ENCODE results near the gene GOLGA8K. TPM values are rescaled to one million over a fixed set of nuclear protein-coding genes. Genes with fewer than 3 reads are reported as not detected.
"Not testable (repeated sequence)": the region's sequence is repeated elsewhere in the genome, so short reads cannot be mapped to it uniquely, and the experiment has no call there.

The GOLGA8K gene
- total RNA-seq (2014; rRNA removed; shearing (Covaris generic); ENCODE audit: low replicate concordance), result 0.54 TPM in 1 of 2 replicates, not detected in the other

- DNase-seq (ENCODE audit: low read depth); in situ Hi-C loops (cut with HindIII; ENCODE audit: low pct_unique_long_range_greater_than_20kb, low sequenced_read_pairs): not testable (repeated sequence)
Observed at GRCh38 chr15:32403192-32403591, at the start of gene GOLGA8K. Gene GOLGA8K, minus strand, starts transcription at chr15:32403292. Its CDS starts 98 bp downstream, at chr15:32403194.

- DNase-seq (ENCODE audit: low read depth); in situ Hi-C loops (cut with HindIII; ENCODE audit: low pct_unique_long_range_greater_than_20kb, low sequenced_read_pairs): not testable (repeated sequence)
Observed at GRCh38 chr15:32440445-32440977, 37.4 kb upstream of the GOLGA8K start.

GRCh38 chr15:32434102-32434963 is 31.2 kb upstream of the GOLGA8K start:
- DNase-seq (ENCODE audit: low read depth); in situ Hi-C loops (cut with HindIII; ENCODE audit: low pct_unique_long_range_greater_than_20kb, low sequenced_read_pairs): not testable (repeated sequence)

- in situ Hi-C loops (cut with HindIII; ENCODE audit: low pct_unique_long_range_greater_than_20kb, low sequenced_read_pairs); DNase-seq (ENCODE audit: low read depth): not testable (repeated sequence)
Observed at GRCh38 chr15:32427635-32428034, 24.5 kb upstream of the GOLGA8K start.

GRCh38 chr15:32426511-32426910 is 23.4 kb upstream of the GOLGA8K start:
- in situ Hi-C loops (cut with HindIII; ENCODE audit: low pct_unique_long_range_greater_than_20kb, low sequenced_read_pairs); DNase-seq (ENCODE audit: low read depth): not testable (repeated sequence)

GRCh38 chr15:32407903-32408302 is 4.8 kb upstream of the GOLGA8K start:
- in situ Hi-C loops (cut with HindIII; ENCODE audit: low pct_unique_long_range_greater_than_20kb, low sequenced_read_pairs); DNase-seq (ENCODE audit: low read depth): not testable (repeated sequence)

- in situ Hi-C loops (cut with HindIII; ENCODE audit: low pct_unique_long_range_greater_than_20kb, low sequenced_read_pairs); DNase-seq (ENCODE audit: low read depth): not testable (repeated sequence)
Observed at GRCh38 chr15:32396522-32396921, 6.6 kb downstream of the GOLGA8K start.

GRCh38 chr15:32394745-32395144 is 8.3 kb downstream of the GOLGA8K start:
- DNase-seq (ENCODE audit: low read depth); in situ Hi-C loops (cut with HindIII; ENCODE audit: low pct_unique_long_range_greater_than_20kb, low sequenced_read_pairs): not testable (repeated sequence)

GRCh38 chr15:32388050-32388648 is 14.9 kb downstream of the GOLGA8K start:
- DNase-seq (ENCODE audit: low read depth); in situ Hi-C loops (cut with HindIII; ENCODE audit: low pct_unique_long_range_greater_than_20kb, low sequenced_read_pairs): not testable (repeated sequence)

GRCh38 chr15:32385823-32386495 is 17.1 kb downstream of the GOLGA8K start:
- DNase-seq (ENCODE audit: low read depth); in situ Hi-C loops (cut with HindIII; ENCODE audit: low pct_unique_long_range_greater_than_20kb, low sequenced_read_pairs): not testable (repeated sequence)

GRCh38 chr15:32374185-32374584 is 28.9 kb downstream of the GOLGA8K start:
- DNase-seq (ENCODE audit: low read depth); in situ Hi-C loops (cut with HindIII; ENCODE audit: low pct_unique_long_range_greater_than_20kb, low sequenced_read_pairs): not testable (repeated sequence)

GRCh38 chr15:32373707-32374106 is 29.4 kb downstream of the GOLGA8K start:
- in situ Hi-C loops (cut with HindIII; ENCODE audit: low pct_unique_long_range_greater_than_20kb, low sequenced_read_pairs); DNase-seq (ENCODE audit: low read depth): not testable (repeated sequence)

GRCh38 chr15:32372075-32372474 is 31.0 kb downstream of the GOLGA8K start:
- in situ Hi-C loops (cut with HindIII; ENCODE audit: low pct_unique_long_range_greater_than_20kb, low sequenced_read_pairs); DNase-seq (ENCODE audit: low read depth): not testable (repeated sequence)

- DNase-seq (ENCODE audit: low read depth); in situ Hi-C loops (cut with HindIII; ENCODE audit: low pct_unique_long_range_greater_than_20kb, low sequenced_read_pairs): not testable (repeated sequence)
Observed at GRCh38 chr15:32370526-32370925, 32.6 kb downstream of the GOLGA8K start.

GRCh38 chr15:32370064-32370463 is 33.0 kb downstream of the GOLGA8K start:
- DNase-seq (ENCODE audit: low read depth); in situ Hi-C loops (cut with HindIII; ENCODE audit: low pct_unique_long_range_greater_than_20kb, low sequenced_read_pairs): not testable (repeated sequence)

GRCh38 chr15:32366492-32366891 is 36.6 kb downstream of the GOLGA8K start:
- DNase-seq (ENCODE audit: low read depth); in situ Hi-C loops (cut with HindIII; ENCODE audit: low pct_unique_long_range_greater_than_20kb, low sequenced_read_pairs): not testable (repeated sequence)

- not testable (repeated sequence) for DNase-seq (ENCODE audit: low read depth)
Observed at GRCh38 chr15:32365955-32366354, 37.1 kb downstream of the GOLGA8K start.

GRCh38 chr15:32364944-32365343 is 38.1 kb downstream of the GOLGA8K start:
- DNase-seq (ENCODE audit: low read depth); in situ Hi-C loops (cut with HindIII; ENCODE audit: low pct_unique_long_range_greater_than_20kb, low sequenced_read_pairs): not testable (repeated sequence)

More at GRCh38 chr15:32365955-32366354, 37.1 kb downstream of the GOLGA8K start:
- in situ Hi-C loops (cut with HindIII; ENCODE audit: low pct_unique_long_range_greater_than_20kb, low sequenced_read_pairs), result not testable (repeated sequence)

All from Caki2 (cell line).